Cortex of kidney (tissue), 1 donor: ENCODE measurements around the gene LINS1.

Experiments used
- DNase-seq: peaks from one replicate; lab custom pipeline; 2025; lab: John Stamatoyannopoulos, UW

Gene LINS1

GRCh38 chr15:100602064-100602822, at the start of gene LINS1, which contains the start of gene ASB7:
TSS of gene LINS1 (minus strand) at chr15:100602184. CDS start at chr15:100580842, 21,342 bp downstream.
TSS of gene ASB7 (plus strand) at chr15:100602589. CDS start at chr15:100612217, 9,628 bp downstream.
- peak; percentile 96 for DNase-seq

- DNase-seq: no peak
These were observed 49.3 kb upstream of the LINS1 start for GRCh38 chr15:100651253-100651652.

- DNase-seq: no peak
These were observed 48.7 kb upstream of the LINS1 start for GRCh38 chr15:100650685-100651084.

- no peak for DNase-seq
These were observed 47.0 kb upstream of the LINS1 start for GRCh38 chr15:100648951-100649350.

- no peak for DNase-seq
These were observed 43.7 kb upstream of the LINS1 start for GRCh38 chr15:100645671-100646070.

GRCh38 chr15:100642950-100643338, 41.0 kb upstream of the LINS1 start:
- no peak for DNase-seq

- no peak for DNase-seq
These were observed 40.4 kb upstream of the LINS1 start for GRCh38 chr15:100642213-100642949.

- DNase-seq: no peak
These were observed 36.3 kb upstream of the LINS1 start for GRCh38 chr15:100638177-100638730.

GRCh38 chr15:100635406-100636071, 33.6 kb upstream of the LINS1 start:
- DNase-seq: no peak

GRCh38 chr15:100633763-100634075, 31.7 kb upstream of the LINS1 start:
- no peak for DNase-seq

- no peak for DNase-seq
These were observed 29.8 kb upstream of the LINS1 start for GRCh38 chr15:100631831-100632230.

GRCh38 chr15:100628746-100629145, 26.8 kb upstream of the LINS1 start:
- DNase-seq: no peak

- no peak for DNase-seq
These were observed 25.9 kb upstream of the LINS1 start for GRCh38 chr15:100627789-100628395.

- no peak for DNase-seq
These were observed 21.3 kb upstream of the LINS1 start for GRCh38 chr15:100623301-100623700.

GRCh38 chr15:100616700-100617099, 14.7 kb upstream of the LINS1 start:
- DNase-seq: no peak

GRCh38 chr15:100615801-100616200, 13.8 kb upstream of the LINS1 start:
- no peak for DNase-seq

GRCh38 chr15:100614918-100615317, 12.9 kb upstream of the LINS1 start:
- no peak for DNase-seq

GRCh38 chr15:100614336-100614735, 12.4 kb upstream of the LINS1 start:
- DNase-seq: no peak

- DNase-seq: no peak
These were observed 11.2 kb upstream of the LINS1 start for GRCh38 chr15:100613208-100613607.

GRCh38 chr15:100612539-100612938, 10.6 kb upstream of the LINS1 start:
- DNase-seq: no peak

GRCh38 chr15:100602823-100603393, 924 bp upstream of the LINS1 start:
- DNase-seq: no peak

- no peak for DNase-seq
These were observed 344 bp downstream of the LINS1 start for GRCh38 chr15:100601617-100602063.
